GM21717 (cell line): ENCODE data around the gene CLEC14A.

Experiments used
- ATAC-seq: cut with Tn5 transposase; IDR thresholded peaks from one replicate; pipeline ENCODE4 v1.9.1; 2021; ENCODE audit warnings: mild to moderate bottlenecking, moderate library complexity; ENCODE audit not compliant: unreplicated experiment

Gene CLEC14A

GRCh38 chr14:38206689-38207376 is 49.1 kb downstream of the CLEC14A start:
- ATAC-seq = no peak

- ATAC-seq = no peak
Observed at GRCh38 chr14:38205949-38206665, 49.8 kb downstream of the CLEC14A start.

- ATAC-seq = no peak
Observed at GRCh38 chr14:38205119-38205813, 50.6 kb downstream of the CLEC14A start.

- ATAC-seq = no peak
Observed at GRCh38 chr14:38204719-38205115, 51.2 kb downstream of the CLEC14A start.
